CD8-positive, alpha-beta memory T cell (primary cell): ENCODE measurements around the gene LMAN1L. TPM values are rescaled to one million over a fixed set of nuclear protein-coding genes. Genes with fewer than 3 reads are reported as not detected.

Source experiments
- CTCF ChIA-PET: fragments of 350-600 bp; sonication (Branson Sonifier 250); formaldehyde crosslinking; loops from one replicate; lab custom pipeline; 2021; ENCODE audit warnings: antibody characterized with exemption; lab: Charles Lee
- POLR2A ChIA-PET: fragments of 350-600 bp; sonication (Branson Sonifier 250); formaldehyde crosslinking; loops from one replicate; lab custom pipeline; 2021; ENCODE audit warnings: antibody characterized with exemption; lab: Charles Lee
- DNase-seq, 5 donors: peaks; one replicate each; pipeline versions ENCODE4 v3.0.0 to v3.0.0-alpha.2; 2020 to 2022; ENCODE audit warnings: mixed read lengths in 1 of 5
- H3K27ac ChIP-seq: one replicate; pipeline ENCODE4 v1.7.0; 2013; ENCODE audit warnings: low read depth, mild to moderate bottlenecking, low read length, moderate library complexity
- H3K27me3 ChIP-seq: 2 replicates; pipeline ENCODE4 v1.7.0; 2013; ENCODE audit warnings: low read length, mild to moderate bottlenecking; ENCODE audit not compliant: insufficient read depth, poor library complexity, severe bottlenecking
- H3K36me3 ChIP-seq: 2 replicates; pipeline ENCODE4 v1.7.0; 2013; ENCODE audit warnings: mild to moderate bottlenecking, low read length, moderate library complexity; ENCODE audit not compliant: insufficient read depth
- H3K4me1 ChIP-seq: 2 replicates; pipeline ENCODE4 v1.7.0; 2013; ENCODE audit warnings: mild to moderate bottlenecking, low read length, moderate library complexity; ENCODE audit not compliant: insufficient read depth
- H3K4me3 ChIP-seq: 2 replicates; pipeline ENCODE4 v1.7.0; 2013; ENCODE audit warnings: mild to moderate bottlenecking, low read length
- H3K9me3 ChIP-seq: 2 replicates; pipeline ENCODE4 v1.7.0; 2013; ENCODE audit warnings: mild to moderate bottlenecking, low read length
- H3K27ac Mint-ChIP-seq, 8 donors: one replicate each; pipeline ENCODE4 v1.8.0; 2020 to 2021; ENCODE audit warnings: mixed read lengths in 8 of 8, mild to moderate bottlenecking in 6 of 8, inconsistent platforms in 3 of 8, moderate library complexity in 3 of 8
- H3K27me3 Mint-ChIP-seq, 2 donors: one replicate each; pipeline ENCODE4 v1.8.0; 2020 to 2021; ENCODE audit warnings: mixed read lengths in 2 of 2, mild to moderate bottlenecking in 1 of 2, moderate library complexity in 1 of 2
- H3K36me3 Mint-ChIP-seq, 3 donors: one replicate each; pipeline ENCODE4 v1.8.0; 2020 to 2021; ENCODE audit warnings: mixed read lengths in 3 of 3, inconsistent platforms in 1 of 3, mild to moderate bottlenecking in 1 of 3
- H3K4me1 Mint-ChIP-seq, 3 donors: one replicate each; pipeline ENCODE4 v1.8.0; 2020 to 2021; ENCODE audit warnings: mixed read lengths in 3 of 3, inconsistent platforms in 1 of 3, mild to moderate bottlenecking in 1 of 3
- H3K4me3 Mint-ChIP-seq, 7 donors: one replicate each; pipeline ENCODE4 v1.8.0; 2020 to 2021; ENCODE audit warnings: mixed read lengths in 7 of 7, mild to moderate bottlenecking in 6 of 7, moderate library complexity in 4 of 7, inconsistent platforms in 2 of 7
- H3K9me3 Mint-ChIP-seq, 5 donors: one replicate each; pipeline ENCODE4 v1.8.0; 2020 to 2022; ENCODE audit warnings: mixed read lengths in 5 of 5, mild to moderate bottlenecking in 3 of 5, moderate library complexity in 2 of 5, inconsistent platforms in 1 of 5
- polyA plus RNA-seq: library from polyadenylated mRNA; unstranded; fragments of 300-500 nt; fragmentation: Illumina TruSeq; gene quantifications from one replicate; pipeline ENCODE4 v1.2.3, GENCODE V29; 2021
- total RNA-seq, 2 experiments: library from RNA; stranded (reverse); gene quantifications; one replicate each; pipeline ENCODE4 v1.2.3, GENCODE V29; 2021

The LMAN1L gene
- total and polyA plus RNA-seq, 3 experiments from 2014 or later = 0.27 TPM; not detected in 2

DNA sequence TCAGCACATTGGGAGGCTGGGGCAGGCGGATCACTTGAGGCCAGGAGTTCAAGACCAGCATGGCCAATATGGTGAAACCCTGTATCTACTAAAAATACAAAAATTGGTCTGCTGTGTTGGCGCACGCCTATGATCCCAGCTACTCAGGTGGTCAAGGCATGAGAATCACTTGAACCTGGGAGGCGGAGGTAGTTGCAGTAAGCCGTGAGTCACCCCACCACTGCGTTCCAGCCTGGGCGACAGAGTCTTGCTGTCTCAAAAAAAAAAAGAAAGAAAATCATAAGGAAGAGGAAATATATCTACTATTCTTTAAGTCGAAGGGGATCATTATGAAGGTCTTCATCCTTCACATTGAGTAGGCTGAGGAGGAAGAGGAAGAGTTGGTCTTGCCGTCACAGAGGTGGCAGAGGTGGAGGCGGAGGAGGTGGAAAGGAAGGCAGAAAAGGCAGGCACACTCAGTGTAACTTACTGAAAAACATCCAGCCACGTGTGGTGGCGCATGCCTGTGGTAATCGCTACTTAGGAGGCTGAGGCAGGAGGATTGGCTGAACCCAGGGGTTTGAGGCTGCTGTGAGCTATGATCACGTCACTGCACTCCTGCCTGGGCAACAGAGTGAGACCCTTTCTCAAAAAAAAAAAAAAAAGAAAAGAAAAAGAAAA is 16.5 kb upstream of the LMAN1L start:
- H3K27me3 ChIP-seq = no peaks in the 10 kb centered on the region
- peaks cover 74 to 86% (median 77%) of the 10 kb centered on the region in 3 donors for H3K4me1 Mint-ChIP-seq
- no peak overlapping the region for H3K4me3 ChIP-seq
- ChIA-PET POLR2A (interaction anchor here (0.6 to 2.7 kb wide), 7 partner anchors 8 to 150 kb away, joined by 3 to 17 read pairs (median 3); partner anchors contain the start of gene CSK), CTCF (interaction anchor here (0.6 to 15.8 kb wide), 9 partner anchors 8 to 165 kb away, joined by 3 to 1086 read pairs (median 4); partner anchors contain the start of gene CSK)
- H3K4me1 ChIP-seq = peaks cover 96% of the 10 kb centered on the region
- H3K36me3 ChIP-seq = peaks cover 45% of the 10 kb centered on the region
- H3K9me3 ChIP-seq = no peaks in the 10 kb centered on the region
- peak overlapping the region; percentile 79 to 98 (median 92) for H3K27ac Mint-ChIP-seq
- H3K9me3 Mint-ChIP-seq = no peaks in the 10 kb centered on the region
- peaks cover 4 to 58% (median 10%) of the 10 kb centered on the region in 3 donors for H3K36me3 Mint-ChIP-seq
- H3K27me3 Mint-ChIP-seq = no peaks in the 10 kb centered on the region
- H3K27ac ChIP-seq = no peak overlapping the region
- peak overlapping the region; percentile 6 to 78 (median 58) for H3K4me3 Mint-ChIP-seq
- peak in 1 of 5 donors; percentile 43 for DNase-seq

- Histone ChIP-seq H3K9me3 (no peaks in the 10 kb centered on the region), H3K36me3 (peaks cover 49% of the 10 kb centered on the region), H3K4me3 (no peak overlapping the region), H3K27ac (no peak overlapping the region), H3K4me1 (peaks cover 70% of the 10 kb centered on the region), H3K27me3 (no peaks in the 10 kb centered on the region)
- POLR2A ChIA-PET = interaction anchor here (0.8 to 2.7 kb wide), 10 partner anchors 11 to 28 kb away, joined by 3 to 17 read pairs (median 8); partner anchors contain the start of gene CSK
- CTCF ChIA-PET = interaction anchor here (0.8 to 15.8 kb wide), 11 partner anchors 8 to 164 kb away, joined by 3 to 1086 read pairs (median 8); partner anchors contain the start of gene CSK
- Mint-ChIP-seq H3K27ac (peak overlapping the region; percentile 75 to 97 (median 94)), H3K9me3 (no peaks in the 10 kb centered on the region), H3K4me3 (peak overlapping the region in 3 of 7 donors; percentile 14 to 28 (median 24)), H3K4me1 (peaks cover 49 to 61% (median 52%) of the 10 kb centered on the region in 3 donors), H3K27me3 (no peaks in the 10 kb centered on the region), H3K36me3 (peaks cover 4 to 73% (median 4%) of the 10 kb centered on the region in 3 donors)
- DNase-seq = no peak
Measured at GRCh38 chr15:74798388-74799254, 14.0 kb upstream of the LMAN1L start.

GRCh38 chr15:74799255-74799855 is 13.3 kb upstream of the LMAN1L start:
- Histone ChIP-seq H3K27ac (peak overlapping the region; percentile 65), H3K36me3 (peaks cover 50% of the 10 kb centered on the region), H3K4me1 (peaks cover 63% of the 10 kb centered on the region), H3K4me3 (peak overlapping the region; percentile 32), H3K27me3 (no peaks in the 10 kb centered on the region), H3K9me3 (no peaks in the 10 kb centered on the region)
- peak overlapping the region; percentile 79 to 97 (median 94) for H3K27ac Mint-ChIP-seq
- H3K27me3 Mint-ChIP-seq = no peaks in the 10 kb centered on the region
- H3K36me3 Mint-ChIP-seq = peaks cover 4 to 80% (median 6%) of the 10 kb centered on the region in 3 donors
- POLR2A ChIA-PET = interaction anchor here (0.6 to 2.4 kb wide), 7 partner anchors 9 to 30 kb away, joined by 3 to 13 read pairs (median 6); partner anchors contain the start of gene CSK
- DNase-seq = peak in 1 of 5 donors; percentile 36
- H3K4me1 Mint-ChIP-seq = peaks cover 46 to 57% (median 54%) of the 10 kb centered on the region in 3 donors
- H3K4me3 Mint-ChIP-seq = peak overlapping the region in 3 of 7 donors; percentile 22 to 48 (median 24)
- no peaks in the 10 kb centered on the region for H3K9me3 Mint-ChIP-seq
- CTCF ChIA-PET = interaction anchor here (0.6 to 15.8 kb wide), 15 partner anchors 9 to 189 kb away, joined by 3 to 1086 read pairs (median 7); partner anchors contain the start of gene CSK

DNA sequence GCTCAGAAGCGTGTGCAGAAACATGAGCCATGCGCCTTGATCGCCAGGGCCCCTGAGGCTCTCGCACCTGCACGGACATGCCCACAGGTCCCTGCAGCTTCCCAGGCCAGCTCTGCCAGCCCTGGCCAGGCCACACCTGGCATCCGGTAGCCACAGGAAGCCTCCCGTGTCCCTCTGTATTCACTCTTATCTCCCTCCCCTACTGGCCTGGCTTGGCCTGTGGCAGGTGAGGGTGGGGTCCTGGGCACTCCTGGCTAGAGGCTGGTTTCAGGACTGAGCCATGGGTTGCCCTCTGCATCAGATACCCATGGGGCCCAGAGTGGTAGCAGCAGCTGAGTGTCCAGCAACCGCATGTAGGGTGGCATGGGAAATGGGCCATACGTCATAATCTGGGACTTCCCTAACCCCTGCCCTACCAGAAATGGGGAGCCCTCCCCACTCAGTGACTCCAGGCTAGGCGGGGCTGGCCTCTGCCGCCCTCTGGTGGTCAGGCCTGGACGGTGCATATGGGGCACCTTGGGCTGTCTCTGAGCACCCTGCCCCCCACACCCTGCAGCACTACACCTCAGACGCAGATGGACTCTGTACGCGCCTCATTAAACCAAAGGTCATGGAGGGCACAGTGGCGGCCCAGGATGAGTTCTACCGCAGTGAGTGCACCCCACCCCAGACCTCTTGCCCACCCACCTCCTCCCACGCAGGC is 12.6 kb upstream of the LMAN1L start:
- peak overlapping the region in 6 of 7 donors; percentile 19 to 40 (median 26) for H3K4me3 Mint-ChIP-seq
- Histone ChIP-seq H3K4me1 (peaks cover 57% of the 10 kb centered on the region), H3K27ac (peak overlapping the region; percentile 65), H3K9me3 (no peaks in the 10 kb centered on the region), H3K27me3 (no peaks in the 10 kb centered on the region), H3K36me3 (peaks cover 50% of the 10 kb centered on the region), H3K4me3 (peak overlapping the region; percentile 32)
- H3K4me1 Mint-ChIP-seq = peaks cover 42 to 53% (median 48%) of the 10 kb centered on the region in 3 donors
- H3K27ac Mint-ChIP-seq = peak overlapping the region; percentile 79 to 97 (median 94)
- H3K36me3 Mint-ChIP-seq = peaks cover 4 to 81% (median 6%) of the 10 kb centered on the region in 3 donors
- no peaks in the 10 kb centered on the region for H3K9me3 Mint-ChIP-seq
- peak; percentile 81 to 91 (median 85) for DNase-seq
- ChIA-PET POLR2A (interaction anchor here (0.6 to 2.4 kb wide), 7 partner anchors 8 to 31 kb away, joined by 3 to 13 read pairs (median 6); partner anchors contain the start of gene CSK), CTCF (interaction anchor here (0.6 to 15.8 kb wide), 15 partner anchors 8 to 189 kb away, joined by 3 to 1086 read pairs (median 7); partner anchors contain the start of gene CSK)
- H3K27me3 Mint-ChIP-seq = no peaks in the 10 kb centered on the region

- Mint-ChIP-seq H3K4me1 (peaks cover 36 to 47% (median 42%) of the 10 kb centered on the region in 3 donors), H3K27me3 (no peaks in the 10 kb centered on the region), H3K27ac (peak overlapping the region in 4 of 8 donors; percentile 92 to 97 (median 96)), H3K4me3 (no peak overlapping the region), H3K9me3 (no peaks in the 10 kb centered on the region), H3K36me3 (peaks cover 4 to 79% (median 6%) of the 10 kb centered on the region in 3 donors)
- H3K4me1 ChIP-seq = peaks cover 51% of the 10 kb centered on the region
- no peaks in the 10 kb centered on the region for H3K27me3 ChIP-seq
- no peaks in the 10 kb centered on the region for H3K9me3 ChIP-seq
- H3K27ac ChIP-seq = no peak overlapping the region
- ChIA-PET POLR2A (interaction anchor here (1.6 to 2.4 kb wide), 3 partner anchors 20 to 32 kb away, joined by 5 to 13 read pairs (median 13); partner anchors contain the start of gene CSK), CTCF (interaction anchor here (1.5 to 15.8 kb wide), 7 partner anchors 13 to 169 kb away, joined by 3 to 1086 read pairs (median 11); partner anchors contain the start of gene CSK)
- H3K36me3 ChIP-seq = peaks cover 50% of the 10 kb centered on the region
- no peak for DNase-seq
- no peak overlapping the region for H3K4me3 ChIP-seq
Measured at GRCh38 chr15:74800559-74801094, 12.0 kb upstream of the LMAN1L start.

- Mint-ChIP-seq H3K4me3 (no peak overlapping the region), H3K27ac (peak overlapping the region in 6 of 8 donors; percentile 17 to 91 (median 66))
Measured at GRCh38 chr15:74801311-74801997, 11.2 kb upstream of the LMAN1L start.

More at GRCh38 chr15:74801311-74801997, 11.2 kb upstream of the LMAN1L start:
- peaks cover 50% of the 10 kb centered on the region for H3K36me3 ChIP-seq
- no peak overlapping the region for H3K27ac ChIP-seq
- peaks cover 43% of the 10 kb centered on the region for H3K4me1 ChIP-seq
- H3K36me3 Mint-ChIP-seq = peaks cover 4 to 74% (median 5%) of the 10 kb centered on the region in 3 donors
- peaks cover 32 to 41% (median 37%) of the 10 kb centered on the region in 3 donors for H3K4me1 Mint-ChIP-seq
- no peak for DNase-seq
- ChIA-PET POLR2A (no interaction called here), CTCF (interaction anchor here (0.9 to 15.8 kb wide), 9 partner anchors 14 to 170 kb away, joined by 3 to 1086 read pairs (median 11); partner anchors contain the start of gene CSK)
- H3K27me3 Mint-ChIP-seq = no peaks in the 10 kb centered on the region
- no peaks in the 10 kb centered on the region for H3K9me3 Mint-ChIP-seq
- no peak overlapping the region for H3K4me3 ChIP-seq
- H3K9me3 ChIP-seq = no peaks in the 10 kb centered on the region
- H3K27me3 ChIP-seq = no peaks in the 10 kb centered on the region
